HEK293T (cell line): ENCODE data around the gene BNIP1.

Experiments used
- CTCF ChIA-PET: fragments of 350-600 bp; formaldehyde crosslinking; extraction: SDS; loops from one replicate; lab custom pipeline; 2021; ENCODE audit warnings: antibody characterized with exemption, inconsistent platforms; lab: Yijun Ruan, JAX
- POLR2A ChIA-PET: fragments of 350-600 bp; formaldehyde crosslinking; extraction: SDS; loops from one replicate; lab custom pipeline; 2020; ENCODE audit warnings: antibody characterized with exemption, inconsistent platforms; lab: Yijun Ruan, JAX
- DNase-seq: peaks from one replicate; pipeline ENCODE4 v3.0.0; 2012; ENCODE audit warnings: mixed read lengths; ENCODE audit errors: extremely low spot score
- ARNT ChIP-seq: fragments of 450-650 bp; IDR thresholded peaks from 2 replicates; pipeline ENCODE4 v1.6.1; 2017; ENCODE audit warnings: mild to moderate bottlenecking
- BHLHE40 ChIP-seq: fragments of 450-650 bp; IDR thresholded peaks from 2 replicates; pipeline ENCODE4 v1.6.1; 2016; ENCODE audit warnings: mild to moderate bottlenecking, moderate library complexity, borderline replicate concordance
- CTBP1 ChIP-seq: fragments of 450-650 bp; IDR thresholded peaks from 2 replicates; pipeline ENCODE4 v1.6.1; 2016; ENCODE audit warnings: borderline replicate concordance
- ELF4 ChIP-seq: fragments of 450-650 bp; IDR thresholded peaks from 2 replicates; pipeline ENCODE4 v1.6.1; 2017; ENCODE audit warnings: antibody characterized with exemption
- FOXA1 ChIP-seq: fragments of 450-650 bp; IDR thresholded peaks from 2 replicates; pipeline ENCODE4 v1.6.1; 2016; ENCODE audit warnings: mild to moderate bottlenecking
- FOXK2 ChIP-seq: fragments of 450-650 bp; IDR thresholded peaks from 2 replicates; pipeline ENCODE4 v1.6.1; 2016; ENCODE audit warnings: mild to moderate bottlenecking
- FOXM1 ChIP-seq: fragments of 450-650 bp; IDR thresholded peaks from 2 replicates; pipeline ENCODE4 v1.6.1; 2017; ENCODE audit warnings: mild to moderate bottlenecking, borderline replicate concordance
- HDGF ChIP-seq: fragments of 450-650 bp; IDR thresholded peaks from 2 replicates; pipeline ENCODE4 v1.6.1; 2017; ENCODE audit warnings: antibody characterized with exemption, borderline replicate concordance
- L3MBTL2 ChIP-seq: fragments of 450-650 bp; conservative IDR thresholded peaks from 2 replicates; pipeline ENCODE4 v1.6.1; 2016; ENCODE audit warnings: mild to moderate bottlenecking
- LEF1 ChIP-seq: fragments of 450-650 bp; IDR thresholded peaks from 2 replicates; pipeline ENCODE4 v1.6.1; 2017; ENCODE audit warnings: mild to moderate bottlenecking, borderline replicate concordance
- NFRKB ChIP-seq: fragments of 450-650 bp; IDR thresholded peaks from 2 replicates; pipeline ENCODE4 v1.6.1; 2016; ENCODE audit warnings: mild to moderate bottlenecking, moderate library complexity
- SP1 ChIP-seq: fragments of 450-650 bp; IDR thresholded peaks from 2 replicates; pipeline ENCODE4 v1.6.1; 2017
- SUZ12 ChIP-seq: fragments of 450-650 bp; IDR thresholded peaks from 2 replicates; pipeline ENCODE4 v1.6.1; 2016; ENCODE audit warnings: mild to moderate bottlenecking
- TARDBP ChIP-seq: fragments of 450-650 bp; IDR thresholded peaks from 2 replicates; pipeline ENCODE4 v1.6.1; 2016
- ZNF384 ChIP-seq: fragments of 450-650 bp; IDR thresholded peaks from 2 replicates; pipeline ENCODE4 v1.6.1; 2016
- TF ChIP-seq, protein P1 (sequence below): fragments of 450-650 bp; IDR thresholded peaks from 2 replicates; pipeline ENCODE4 v1.6.1; 2016

Gene BNIP1

GRCh38 chr5:173192561-173192960, 48.2 kb downstream of the BNIP1 start:
- no peak for DNase-seq
- CTCF ChIA-PET = no interaction called here
- no peak for TF ChIP-seq TARDBP
- TF ChIP-seq, protein P1, sequence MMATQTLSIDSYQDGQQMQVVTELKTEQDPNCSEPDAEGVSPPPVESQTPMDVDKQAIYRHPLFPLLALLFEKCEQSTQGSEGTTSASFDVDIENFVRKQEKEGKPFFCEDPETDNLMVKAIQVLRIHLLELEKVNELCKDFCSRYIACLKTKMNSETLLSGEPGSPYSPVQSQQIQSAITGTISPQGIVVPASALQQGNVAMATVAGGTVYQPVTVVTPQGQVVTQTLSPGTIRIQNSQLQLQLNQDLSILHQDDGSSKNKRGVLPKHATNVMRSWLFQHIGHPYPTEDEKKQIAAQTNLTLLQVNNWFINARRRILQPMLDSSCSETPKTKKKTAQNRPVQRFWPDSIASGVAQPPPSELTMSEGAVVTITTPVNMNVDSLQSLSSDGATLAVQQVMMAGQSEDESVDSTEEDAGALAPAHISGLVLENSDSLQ = no peak
- TF ChIP-seq SUZ12 = no peak
- TF ChIP-seq BHLHE40 = no peak
- no peak for TF ChIP-seq L3MBTL2
- no peak for TF ChIP-seq CTBP1
- no peak for TF ChIP-seq SP1
- TF ChIP-seq LEF1 = no peak
- TF ChIP-seq FOXM1 = no peak
- no peak for TF ChIP-seq FOXK2
- POLR2A ChIA-PET = no interaction called here

GRCh38 chr5:173196133-173196952, 52.0 kb downstream of the BNIP1 start:
- POLR2A ChIA-PET = no interaction called here
- no peak for DNase-seq
- TF ChIP-seq ARNT (no peak), L3MBTL2 (no peak), HDGF (no peak), NFRKB (no peak), ELF4 (no peak), FOXA1 (no peak), TARDBP (no peak), CTBP1 (no peak), ZNF384 (no peak), BHLHE40 (no peak), SUZ12 (no peak), FOXK2 (no peak), SP1 (no peak), LEF1 (no peak), FOXM1 (no peak)
- TF ChIP-seq, protein P1 = no peak
- CTCF ChIA-PET = no interaction called here

DNA sequence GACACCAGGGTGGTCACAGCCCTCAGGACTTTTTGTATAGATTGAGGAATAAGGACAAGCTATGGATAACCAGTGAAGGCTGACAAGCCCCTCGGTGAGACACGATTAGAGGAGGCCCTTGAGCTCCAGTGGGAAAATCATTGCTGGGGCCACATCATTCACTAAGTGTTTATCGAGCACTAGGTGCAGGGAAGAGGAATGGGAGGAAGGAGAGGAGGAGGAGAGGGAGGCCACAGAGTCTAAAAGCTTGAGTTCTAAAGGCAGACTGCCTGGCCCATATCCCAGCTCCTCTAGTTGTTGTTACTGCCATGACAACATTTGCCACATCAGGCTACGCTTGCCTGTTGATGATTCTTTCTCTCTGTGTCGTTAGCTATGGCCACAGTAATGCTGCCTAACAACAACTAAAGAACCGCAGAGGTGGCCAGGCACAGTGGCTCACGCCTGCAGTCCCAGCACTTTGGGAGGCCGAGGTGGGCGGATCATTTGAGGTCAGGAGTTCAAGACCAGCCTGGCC, 53.1 kb downstream of the BNIP1 start:
- no peak for DNase-seq
- ChIA-PET CTCF (interaction anchor here (0.5 kb wide), 1 partner anchor 80 kb away, joined by 4 read pairs; no protein-coding TSS in a partner anchor), POLR2A (no interaction called here)
- TF ChIP-seq L3MBTL2 = no peak
- TF ChIP-seq, protein P1 = no peak

DNA sequence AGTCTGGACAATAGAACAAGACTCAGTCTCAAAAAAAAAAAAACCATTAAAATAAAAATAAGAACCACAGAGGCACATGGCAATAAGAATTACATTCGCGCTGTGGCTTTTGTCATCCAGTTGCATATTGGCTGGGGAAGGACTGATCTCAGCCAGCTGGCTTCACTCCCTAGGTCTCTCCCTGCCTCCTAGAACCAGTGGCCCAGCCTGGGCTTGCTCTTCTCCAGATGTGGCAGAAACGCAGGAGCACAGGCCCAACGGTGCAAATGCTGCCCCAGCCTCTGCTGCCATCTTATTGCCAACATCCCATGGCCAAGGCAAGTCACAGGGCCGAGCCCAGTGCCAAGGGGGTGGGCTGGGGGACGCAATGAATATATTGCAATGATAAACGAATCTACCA, 53.7 kb downstream of the BNIP1 start:
- ChIA-PET POLR2A (no interaction called here), CTCF (no interaction called here)
- no peak for DNase-seq
- TF ChIP-seq TARDBP = no peak
- TF ChIP-seq SUZ12 = no peak
- TF ChIP-seq HDGF = no peak
- TF ChIP-seq BHLHE40 = no peak
- TF ChIP-seq FOXA1 = no peak
- TF ChIP-seq ELF4 = no peak
- TF ChIP-seq LEF1 = no peak
- no peak for TF ChIP-seq NFRKB
- no peak for TF ChIP-seq ZNF384
- TF ChIP-seq CTBP1 = no peak
- no peak for TF ChIP-seq SP1
- TF ChIP-seq FOXM1 = no peak

DNA sequence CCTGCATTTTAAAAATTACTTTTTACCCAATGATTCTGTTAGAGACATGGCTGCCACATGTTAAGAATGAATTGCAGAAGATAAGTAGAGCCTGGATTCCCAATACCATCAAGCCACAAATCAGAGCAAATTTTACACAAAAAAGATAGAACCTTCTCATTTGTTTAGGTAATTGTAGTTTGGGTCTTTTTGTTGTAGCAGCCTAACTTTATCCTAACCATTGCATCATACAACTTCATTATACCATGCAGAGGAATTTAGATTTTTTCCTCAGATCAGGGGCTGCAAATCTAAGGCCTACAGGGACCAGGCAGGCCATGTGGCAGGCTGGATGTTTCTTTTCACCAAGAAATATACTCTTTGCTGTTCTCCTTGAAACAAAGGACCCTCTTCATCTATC, 56.0 kb downstream of the BNIP1 start:
- ChIA-PET CTCF (interaction anchor here (1.3 kb wide), 1 partner anchor 13 kb away, joined by 6 read pairs; no protein-coding TSS in a partner anchor), POLR2A (no interaction called here)
- no peak for DNase-seq
- TF ChIP-seq CTBP1 (no peak), FOXM1 (no peak), ARNT (no peak), ELF4 (no peak), SUZ12 (no peak), NFRKB (no peak), SP1 (no peak), HDGF (no peak), LEF1 (no peak), L3MBTL2 (no peak)
- TF ChIP-seq, protein P1 = no peak
